HG02642 (cell line): ENCODE measurements around the gene WDR7.

ENCODE experiments used
- ATAC-seq: cut with Tn5 transposase; IDR thresholded peaks from one replicate; pipeline ENCODE4 v1.9.1; 2021; ENCODE audit warnings: mild to moderate bottlenecking; ENCODE audit not compliant: unreplicated experiment, poor library complexity

The WDR7 gene

GRCh38 chr18:56980151-56980550 lies 329.0 kb downstream of the WDR7 start:
- no peak for ATAC-seq

GRCh38 chr18:56982766-56983165 lies 331.6 kb downstream of the WDR7 start:
- peak; percentile 69 for ATAC-seq

GRCh38 chr18:56983275-56983992 lies 332.3 kb downstream of the WDR7 start:
- ATAC-seq: no peak

GRCh38 chr18:56984731-56985130 lies 333.6 kb downstream of the WDR7 start:
- no peak for ATAC-seq

- ATAC-seq: no peak
Observed at GRCh38 chr18:56986829-56987228, 335.7 kb downstream of the WDR7 start.

- no peak for ATAC-seq
Observed at GRCh38 chr18:56987236-56987635, 336.1 kb downstream of the WDR7 start.

GRCh38 chr18:56988022-56988421 lies 336.9 kb downstream of the WDR7 start:
- ATAC-seq: no peak

- ATAC-seq: no peak
Observed at GRCh38 chr18:56990678-56991077, 339.5 kb downstream of the WDR7 start.

- no peak for ATAC-seq
Observed at GRCh38 chr18:56992777-56993176, 341.6 kb downstream of the WDR7 start.

GRCh38 chr18:56995579-56996188 lies 344.5 kb downstream of the WDR7 start:
- no peak for ATAC-seq

GRCh38 chr18:56997200-56997599 lies 346.0 kb downstream of the WDR7 start:
- ATAC-seq: no peak

- no peak for ATAC-seq
Observed at GRCh38 chr18:56999823-57000222, 348.7 kb downstream of the WDR7 start.

- no peak for ATAC-seq
Observed at GRCh38 chr18:57002627-57003026, 351.5 kb downstream of the WDR7 start.

GRCh38 chr18:57003342-57003741 lies 352.2 kb downstream of the WDR7 start:
- ATAC-seq: no peak

- peak; percentile 97 for ATAC-seq
Observed at GRCh38 chr18:57004366-57005121, 353.4 kb downstream of the WDR7 start.

GRCh38 chr18:57008001-57008686 lies 357.0 kb downstream of the WDR7 start:
- ATAC-seq: no peak

GRCh38 chr18:57009844-57010243 lies 358.7 kb downstream of the WDR7 start:
- ATAC-seq: no peak

GRCh38 chr18:57014772-57015413 lies 363.7 kb downstream of the WDR7 start:
- no peak for ATAC-seq

- ATAC-seq: no peak
Observed at GRCh38 chr18:57015451-57015850, 364.3 kb downstream of the WDR7 start.

- no peak for ATAC-seq
Observed at GRCh38 chr18:57018845-57019244, 367.7 kb downstream of the WDR7 start.
